HG02642 (cell line): Measurements from ENCODE around the gene TRIM69.
A peak's percentile ranks its signal among the peaks of the same experiment; 100 is the strongest.
"Not testable (repeated sequence)": the region's sequence is repeated elsewhere in the genome, so short reads cannot be mapped to it uniquely, and the experiment has no call there.

Source experiments
- ATAC-seq: cut with Tn5 transposase; IDR thresholded peaks from one replicate; pipeline ENCODE4 v1.9.1; 2021; ENCODE audit warnings: mild to moderate bottlenecking; ENCODE audit not compliant: unreplicated experiment, poor library complexity

TRIM69 gene

GRCh38 chr15:44736181-44736765 is at the start of gene TRIM69:
Gene TRIM69, plus strand, starts transcription at chr15:44736528. Its CDS starts 177 bp downstream, at chr15:44736705.
- ATAC-seq: no peak

- not testable (repeated sequence) for ATAC-seq
These were observed 47.0 kb upstream of the TRIM69 start for GRCh38 chr15:44689318-44689717.

- ATAC-seq: not testable (repeated sequence)
These were observed 46.1 kb upstream of the TRIM69 start for GRCh38 chr15:44690245-44690644.

GRCh38 chr15:44692659-44693058 is 43.7 kb upstream of the TRIM69 start:
- no peak for ATAC-seq

- no peak for ATAC-seq
These were observed 41.9 kb upstream of the TRIM69 start for GRCh38 chr15:44694416-44694815.

- no peak for ATAC-seq
These were observed 41.0 kb upstream of the TRIM69 start for GRCh38 chr15:44695294-44695693.

GRCh38 chr15:44697014-44697413 is 39.3 kb upstream of the TRIM69 start:
- no peak for ATAC-seq

- no peak for ATAC-seq
These were observed 37.7 kb upstream of the TRIM69 start for GRCh38 chr15:44698641-44699040.

GRCh38 chr15:44700676-44701075 is 35.7 kb upstream of the TRIM69 start:
- not testable (repeated sequence) for ATAC-seq

GRCh38 chr15:44705986-44706385 is 30.3 kb upstream of the TRIM69 start:
- ATAC-seq: no peak

GRCh38 chr15:44706401-44706800 is 29.9 kb upstream of the TRIM69 start:
- no peak for ATAC-seq

GRCh38 chr15:44706946-44707636 is 29.2 kb upstream of the TRIM69 start:
- no peak for ATAC-seq

- peak; percentile 19 for ATAC-seq
These were observed 25.9 kb upstream of the TRIM69 start for GRCh38 chr15:44710236-44711095.

GRCh38 chr15:44711096-44711742 is 25.1 kb upstream of the TRIM69 start, which contains the start of the genes B2M and PATL2:
Gene B2M, plus strand, starts transcription at chr15:44711517. Its CDS starts 30 bp downstream, at chr15:44711547.
Gene PATL2, minus strand, starts transcription at chr15:44711323. Its CDS starts 34,833 bp downstream, at chr15:44676490.
- peak; percentile 87 for ATAC-seq

GRCh38 chr15:44711743-44712345 is 24.5 kb upstream of the TRIM69 start:
- ATAC-seq: peak; percentile 33

- peak; percentile 21 for ATAC-seq
These were observed 23.9 kb upstream of the TRIM69 start for GRCh38 chr15:44712346-44713005.

GRCh38 chr15:44713006-44713966 is 23.0 kb upstream of the TRIM69 start:
- no peak for ATAC-seq

GRCh38 chr15:44715142-44715796 is 21.1 kb upstream of the TRIM69 start:
- ATAC-seq: no peak
